Caki2 (cell line): ENCODE data around the gene TMEM141. TPM values are rescaled to one million over a fixed set of nuclear protein-coding genes. Genes with fewer than 3 reads are reported as not detected.

Experiments
- DNase-seq: peaks from one replicate; pipeline ENCODE4 v3.0.0-alpha.2; 2015; ENCODE audit warnings: low read depth
- in situ Hi-C: cut with HindIII; loops from 2 replicates; pipeline ENCODE4 v1.10.0; 2016; ENCODE audit warnings: low sequenced_read_pairs, low pct_unique_long_range_greater_than_20kb, mixed read lengths
- total RNA-seq: library from RNA; depleted of rRNA; stranded (reverse); fragments of >200 nt; shearing (Covaris generic); gene quantifications from 2 replicates; pipeline ENCODE4 v1.2.3, GENCODE V29; 2014; ENCODE audit warnings: low replicate concordance; rRNA removed

TMEM141 gene
- 230 and 313 TPM in 2 replicates for total RNA-seq

- in situ Hi-C loops, result no loop called here
Observed at GRCh38 chr9:136790640-136791515, at the start of gene TMEM141. TSS of gene TMEM141 (plus strand) at chr9:136791344. CDS start at chr9:136791371, 27 bp downstream.

GRCh38 chr9:136741883-136742571 lies 49.1 kb upstream of the TMEM141 start:
- no peak for DNase-seq
- in situ Hi-C loops, result no loop called here

More at GRCh38 chr9:136790640-136791515, at the start of gene TMEM141:
- DNase-seq, result peak; percentile 97

- no peak for DNase-seq
- in situ Hi-C loops, result no loop called here
Observed at GRCh38 chr9:136742591-136743391, 48.4 kb upstream of the TMEM141 start, which contains the start of gene LCN10. TSS of gene LCN10 (minus strand) at chr9:136742940. CDS start at chr9:136742903, 37 bp downstream.

GRCh38 chr9:136743639-136744211 lies 47.4 kb upstream of the TMEM141 start:
- in situ Hi-C loops, result no loop called here

GRCh38 chr9:136744773-136745172 lies 46.4 kb upstream of the TMEM141 start:
- in situ Hi-C loops, result no loop called here
- no peak for DNase-seq

More at GRCh38 chr9:136743639-136744211, 47.4 kb upstream of the TMEM141 start:
- no peak for DNase-seq

GRCh38 chr9:136745389-136746154 lies 45.6 kb upstream of the TMEM141 start:
- DNase-seq, result no peak
- in situ Hi-C loops, result no loop called here

- no peak for DNase-seq
- in situ Hi-C loops, result no loop called here
Observed at GRCh38 chr9:136746155-136746490, 45.0 kb upstream of the TMEM141 start.

- no peak for DNase-seq
Observed at GRCh38 chr9:136746621-136747020, 44.5 kb upstream of the TMEM141 start.

GRCh38 chr9:136747161-136748060 lies 43.7 kb upstream of the TMEM141 start:
- in situ Hi-C loops, result no loop called here
- no peak for DNase-seq

More at GRCh38 chr9:136746621-136747020, 44.5 kb upstream of the TMEM141 start:
- in situ Hi-C loops, result no loop called here

- in situ Hi-C loops, result no loop called here
- DNase-seq, result no peak
Observed at GRCh38 chr9:136748201-136748600, 42.9 kb upstream of the TMEM141 start, which contains the start of gene LCN6. TSS of gene LCN6 (minus strand) at chr9:136748525. CDS start at chr9:136748483, 42 bp downstream.

- DNase-seq, result no peak
- in situ Hi-C loops, result no loop called here
Observed at GRCh38 chr9:136748666-136749611, 42.2 kb upstream of the TMEM141 start.

GRCh38 chr9:136750526-136750925 lies 40.6 kb upstream of the TMEM141 start:
- in situ Hi-C loops, result no loop called here
- no peak for DNase-seq

GRCh38 chr9:136751244-136751643 lies 39.9 kb upstream of the TMEM141 start:
- in situ Hi-C loops, result no loop called here
- no peak for DNase-seq

- in situ Hi-C loops, result no loop called here
- DNase-seq, result no peak
Observed at GRCh38 chr9:136751814-136752213, 39.3 kb upstream of the TMEM141 start.

GRCh38 chr9:136753371-136754058 lies 37.6 kb upstream of the TMEM141 start:
- in situ Hi-C loops, result no loop called here
- DNase-seq, result no peak
